AG04450 (cell line): ENCODE data around the gene OXNAD1. TPM values are rescaled to one million over a fixed set of nuclear protein-coding genes. Genes with fewer than 3 reads are reported as not detected.

ENCODE experiments used
- CTCF ChIA-PET: fragments of 300-600, 350-600 bp; formaldehyde crosslinking; extraction: SDS; loops from one replicate; lab custom pipeline; 2022; ENCODE audit warnings: antibody characterized with exemption, inconsistent platforms; lab: Charles Lee
- POLR2A ChIA-PET: fragments of 350-600 bp; formaldehyde crosslinking; extraction: SDS; loops from one replicate; lab custom pipeline; 2021; ENCODE audit warnings: antibody characterized with exemption, inconsistent platforms; lab: Yijun Ruan, JAX
- DNase-seq: peaks from one replicate; pipeline ENCODE4 v3.0.0-alpha.2; 2011; ENCODE audit warnings: low read depth, low spot score
- H3K27ac ChIP-seq: one replicate; pipeline ENCODE4 v1.5.1; 2012; ENCODE audit warnings: low read depth, low read length, control low read depth
- H3K27me3 ChIP-seq: one replicate; pipeline ENCODE4 v1.6.0; 2012; ENCODE audit warnings: low read length; ENCODE audit not compliant: control insufficient read depth, insufficient read depth
- H3K4me3 ChIP-seq: 2 replicates; pipeline ENCODE4 v1.5.1; 2011; ENCODE audit warnings: mild to moderate bottlenecking, low read depth, low read length, control low read depth
- H3K9me3 ChIP-seq: 2 replicates; pipeline ENCODE4 v1.5.1; 2012; ENCODE audit warnings: low read length; ENCODE audit not compliant: control insufficient read depth, insufficient read depth
- CTCF ChIP-seq: IDR thresholded peaks from 2 replicates; pipeline ENCODE4 v1.5.1; 2011; ENCODE audit warnings: low read depth, low read length, control low read depth, inconsistent platforms
- polyA plus RNA-seq: library from polyadenylated mRNA; depleted of rRNA; stranded (reverse); fragments of >200 nt; gene quantifications from 2 replicates; pipeline ENCODE4 v1.2.3, GENCODE V29; 2011

The OXNAD1 gene
- polyA plus RNA-seq, 1 experiment = 9.0 TPM

DNA sequence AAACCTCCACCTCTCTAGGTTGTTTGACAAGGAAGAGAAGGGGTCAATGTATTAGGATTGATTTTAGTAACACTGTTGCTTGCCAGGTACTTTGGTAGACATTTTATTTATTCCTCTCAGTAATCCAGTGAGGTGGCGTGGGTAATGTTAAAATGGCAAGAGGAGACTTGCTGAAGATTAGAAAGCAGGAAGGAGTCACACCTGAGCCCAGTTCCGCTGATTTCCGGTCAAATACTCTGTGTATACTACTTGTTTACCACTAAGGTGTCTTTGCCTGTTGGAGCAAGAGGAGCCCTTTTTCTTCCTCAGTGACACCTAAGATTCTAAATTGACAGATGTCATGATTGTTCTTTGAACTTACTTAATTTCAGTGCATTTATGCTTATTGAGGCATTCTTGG lies 1.7 kb downstream of the OXNAD1 start:
- no peaks in the 10 kb centered on the region for H3K9me3 ChIP-seq
- POLR2A ChIA-PET = interaction anchor here (0.6 kb wide), 1 partner anchor 366 kb away, joined by 3 read pairs; no protein-coding TSS in a partner anchor
- no peak for DNase-seq
- H3K27ac ChIP-seq = no peak overlapping the region
- H3K4me3 ChIP-seq = no peak overlapping the region
- no peak for TF ChIP-seq CTCF
- no peaks in the 10 kb centered on the region for H3K27me3 ChIP-seq
- CTCF ChIA-PET = interaction anchor here (0.6 to 5.7 kb wide), 6 partner anchors 15 to 454 kb away, joined by 3 to 80 read pairs (median 8); no protein-coding TSS in a partner anchor

DNA sequence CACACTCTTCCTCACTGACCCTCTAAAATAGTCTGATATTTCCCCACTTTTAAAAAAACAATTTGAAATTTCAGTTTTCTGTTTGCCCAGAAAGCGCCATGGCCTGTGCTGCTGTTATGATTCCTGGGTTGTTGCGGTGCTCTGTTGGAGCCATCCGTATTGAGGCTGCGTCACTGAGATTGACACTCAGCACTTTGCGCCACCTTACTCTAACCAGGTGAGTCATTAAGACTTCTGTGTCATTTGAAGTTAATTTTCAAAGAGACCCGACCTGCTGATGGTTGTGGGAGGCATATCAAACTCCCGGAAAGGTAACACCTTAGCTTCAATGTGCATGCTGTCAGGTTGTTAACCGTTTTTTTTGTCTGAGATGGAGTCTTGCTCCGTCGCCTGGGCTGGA lies 5.8 kb downstream of the OXNAD1 start:
- no peaks in the 10 kb centered on the region for H3K27me3 ChIP-seq
- no peak for DNase-seq
- TF ChIP-seq CTCF = no peak
- ChIA-PET CTCF (interaction anchor here (2.1 kb wide), 1 partner anchor 279 kb away, joined by 9 read pairs; no protein-coding TSS in a partner anchor), POLR2A (no interaction called here)
- no peak overlapping the region for H3K4me3 ChIP-seq
- H3K9me3 ChIP-seq = no peaks in the 10 kb centered on the region
- no peak overlapping the region for H3K27ac ChIP-seq

DNA sequence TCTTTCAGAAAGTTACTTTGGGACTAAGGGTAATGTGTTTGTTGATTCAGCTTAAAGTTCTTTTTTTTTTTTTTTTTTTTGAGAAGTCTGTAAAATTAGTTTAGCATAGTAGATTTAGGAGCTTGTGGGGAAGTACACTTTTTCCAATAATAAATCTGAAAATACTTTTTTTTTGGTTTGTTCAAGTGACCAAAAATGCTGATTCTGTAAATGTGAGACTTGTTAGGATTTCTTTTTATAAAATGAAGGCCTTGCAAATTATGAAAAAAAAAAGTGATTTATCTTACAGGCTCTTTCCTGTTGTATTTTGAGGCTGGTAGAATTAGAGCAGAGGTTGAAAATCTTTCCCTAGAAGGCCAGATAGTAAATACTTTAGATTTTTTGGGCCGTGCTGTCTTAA lies 7.6 kb downstream of the OXNAD1 start:
- no peak for DNase-seq
- no peaks in the 10 kb centered on the region for H3K9me3 ChIP-seq
- no peak for TF ChIP-seq CTCF
- H3K27ac ChIP-seq = no peak overlapping the region
- POLR2A ChIA-PET = no interaction called here
- H3K27me3 ChIP-seq = no peaks in the 10 kb centered on the region
- no peak overlapping the region for H3K4me3 ChIP-seq
- CTCF ChIA-PET = interaction anchor here (0.6 to 2.1 kb wide), 7 partner anchors 13 to 600 kb away, joined by 3 to 10 read pairs (median 3); no protein-coding TSS in a partner anchor

DNA sequence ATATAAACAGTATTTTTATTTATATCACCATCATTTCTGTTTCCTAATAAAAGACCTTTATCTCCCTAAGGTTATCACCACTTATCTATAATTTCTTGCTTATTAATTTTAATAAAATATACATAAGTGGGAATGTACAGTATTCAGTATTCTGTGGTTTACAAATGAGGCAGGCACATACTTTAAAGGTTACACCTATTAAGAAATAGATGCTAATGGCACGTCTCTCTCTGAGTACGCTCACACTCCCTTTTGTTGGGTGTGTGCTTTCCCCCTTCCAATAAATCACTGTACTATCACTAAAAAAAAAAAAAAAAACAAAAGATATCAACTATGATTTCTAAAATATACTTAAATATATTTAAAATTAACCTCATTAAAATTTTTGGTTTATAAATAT lies 8.9 kb downstream of the OXNAD1 start:
- ChIA-PET POLR2A (no interaction called here), CTCF (interaction anchor here (0.5 to 2.1 kb wide), 7 partner anchors 16 to 1187 kb away, joined by 3 to 8 read pairs (median 3); no protein-coding TSS in a partner anchor)
- no peaks in the 10 kb centered on the region for H3K9me3 ChIP-seq
- DNase-seq = no peak
- no peak overlapping the region for H3K27ac ChIP-seq
- TF ChIP-seq CTCF = no peak
- no peaks in the 10 kb centered on the region for H3K27me3 ChIP-seq
- H3K4me3 ChIP-seq = no peak overlapping the region

- ChIA-PET CTCF (interaction anchor here (0.6 to 6.1 kb wide), 3 partner anchors 10 to 273 kb away, joined by 3 to 38 read pairs (median 8); no protein-coding TSS in a partner anchor), POLR2A (no interaction called here)
- no peaks in the 10 kb centered on the region for H3K9me3 ChIP-seq
- no peaks in the 10 kb centered on the region for H3K27me3 ChIP-seq
- no peak overlapping the region for H3K27ac ChIP-seq
- no peak for DNase-seq
- no peak overlapping the region for H3K4me3 ChIP-seq
- TF ChIP-seq CTCF = no peak
Observed at GRCh38 chr3:16277471-16277870, 12.5 kb downstream of the OXNAD1 start.
